GM23338 (cell line): Measurements from ENCODE around the gene ADGRV1. TPM values are rescaled to one million over a fixed set of nuclear protein-coding genes. Genes with fewer than 3 reads are reported as not detected.

Source experiments
- ATAC-seq: fragments of 200-7000 bp; cut with Tn5 transposase; 3 replicates; pipeline ENCODE4 v1.9.1; 2020
- DNase-seq: peaks from one replicate; pipeline ENCODE4 v3.0.0-alpha.2; 2015; ENCODE audit warnings: low spot score
- H2AFZ ChIP-seq: fragments of 200-600 bp; sonication (generic); 2 replicates; pipeline ENCODE4 v1.8.0; 2016; ENCODE audit warnings: antibody characterized with exemption, mild to moderate bottlenecking, moderate library complexity
- H3F3A ChIP-seq: fragments of 200-600 bp; sonication (generic); replicated peaks from 2 replicates; pipeline ENCODE4 v1.8.0; 2017; ENCODE audit warnings: antibody characterized with exemption, mixed run types, low read depth
- H3K27ac ChIP-seq: fragments of 200-600 bp; sonication (generic); 2 replicates; pipeline ENCODE4 v1.6.1; 2016; ENCODE audit warnings: low read depth
- H3K27me3 ChIP-seq: fragments of 200-600 bp; sonication (generic); 2 replicates; pipeline ENCODE4 v1.8.0; 2016; ENCODE audit warnings: mild to moderate bottlenecking, mixed run types, moderate library complexity; ENCODE audit not compliant: insufficient read depth
- H3K36me3 ChIP-seq: fragments of 200-600 bp; sonication (generic); 2 replicates; pipeline ENCODE4 v1.8.0; 2016; ENCODE audit warnings: mild to moderate bottlenecking; ENCODE audit not compliant: insufficient read depth
- H3K4me1 ChIP-seq: fragments of 200-600 bp; sonication (generic); 2 replicates; pipeline ENCODE4 v1.8.0; 2016; ENCODE audit warnings: mild to moderate bottlenecking, moderate library complexity; ENCODE audit not compliant: insufficient read depth
- H3K4me2 ChIP-seq: fragments of 200-600 bp; sonication (generic); 2 replicates; pipeline ENCODE4 v1.7.1; 2017; ENCODE audit warnings: mixed run types
- H3K4me3 ChIP-seq: fragments of 200-600 bp; sonication (generic); 2 replicates; pipeline ENCODE4 v1.6.1; 2016; ENCODE audit warnings: mixed run types
- H3K79me2 ChIP-seq: fragments of 200-600 bp; sonication (generic); replicated peaks from 2 replicates; pipeline ENCODE4 v1.8.0; 2017; ENCODE audit warnings: mild to moderate bottlenecking; ENCODE audit not compliant: insufficient read depth
- H3K9me2 ChIP-seq: fragments of 200-600 bp; sonication (generic); 2 replicates; pipeline ENCODE4 v1.8.0; 2017; ENCODE audit not compliant: insufficient read depth
- H4K20me1 ChIP-seq: fragments of 200-600 bp; sonication (generic); replicated peaks from 2 replicates; pipeline ENCODE4 v1.8.0; 2017; ENCODE audit warnings: mild to moderate bottlenecking; ENCODE audit not compliant: insufficient read depth
- H3K27ac Mint-ChIP-seq: 2 replicates; pipeline ENCODE4 v1.8.0; 2020; ENCODE audit warnings: inconsistent platforms, mild to moderate bottlenecking, moderate library complexity, mixed read lengths
- H3K27me3 Mint-ChIP-seq: 3 replicates; pipeline ENCODE4 v1.8.0; 2022; ENCODE audit warnings: low read depth, mild to moderate bottlenecking, moderate library complexity, mixed read lengths, inconsistent platforms; ENCODE audit not compliant: insufficient read depth, poor library complexity
- H3K36me3 Mint-ChIP-seq: 3 replicates; pipeline ENCODE4 v1.8.0; 2021; ENCODE audit warnings: low read depth, mild to moderate bottlenecking, inconsistent platforms, moderate library complexity, mixed read lengths
- H3K4me1 Mint-ChIP-seq: 3 replicates; pipeline ENCODE4 v1.8.0; 2020; ENCODE audit warnings: mild to moderate bottlenecking, inconsistent platforms, mixed read lengths
- H3K4me3 Mint-ChIP-seq: 3 replicates; pipeline ENCODE4 v1.8.0; 2021; ENCODE audit warnings: moderate library complexity, mild to moderate bottlenecking, inconsistent platforms, mixed read lengths
- H3K9me3 Mint-ChIP-seq: 3 replicates; pipeline ENCODE4 v1.8.0; 2020; ENCODE audit warnings: moderate library complexity, mild to moderate bottlenecking, inconsistent platforms, mixed read lengths
- CREB1 ChIP-seq: fragments of 250-450 bp; sonication (Bioruptor Pico); IDR thresholded peaks from 2 replicates; pipeline ENCODE4 v1.5.0; 2020; ENCODE audit warnings: low read depth, mild to moderate bottlenecking, moderate library complexity
- JUNB ChIP-seq: IDR thresholded peaks from one replicate; pipeline ENCODE4 v1.6.1; 2016; ENCODE audit warnings: antibody characterized with exemption; ENCODE audit not compliant: unreplicated experiment
- POLR2AphosphoS5 ChIP-seq: IDR thresholded peaks from 2 replicates; pipeline ENCODE4 v1.6.1; 2016; ENCODE audit warnings: antibody characterized with exemption, low read depth
- polyA plus RNA-seq: library from polyadenylated mRNA; unstranded; fragments of >200 nt; fragmentation: Nextera tagmentation; extraction: Ambion mirVana; gene quantifications from 2 replicates; pipeline ENCODE4 v1.2.1, GENCODE V29; 2016
- total RNA-seq: library from RNA; depleted of rRNA; stranded (reverse); fragments of >200 nt; shearing (Covaris generic); gene quantifications from 2 replicates; pipeline ENCODE4 v1.2.3, GENCODE V29; 2014
- TF ChIP-seq, protein P1 (sequence below): IDR thresholded peaks from 2 replicates; pipeline ENCODE4 v1.6.1; 2016; ENCODE audit warnings: antibody characterized with exemption
- TF ChIP-seq, protein P2 (sequence below): IDR thresholded peaks from one replicate; pipeline ENCODE4 v1.6.1; 2018; ENCODE audit warnings: antibody characterized with exemption; ENCODE audit not compliant: unreplicated experiment
- TF ChIP-seq, protein P3 (sequence below): fragments of 250-450 bp; sonication (Bioruptor Pico); IDR thresholded peaks from 2 replicates; pipeline ENCODE4 v1.5.0; 2020; ENCODE audit warnings: mild to moderate bottlenecking, moderate library complexity

The ADGRV1 gene
- total and polyA plus RNA-seq, 2 experiments from 2014 or later = 46.1 to 149 TPM

DNA sequence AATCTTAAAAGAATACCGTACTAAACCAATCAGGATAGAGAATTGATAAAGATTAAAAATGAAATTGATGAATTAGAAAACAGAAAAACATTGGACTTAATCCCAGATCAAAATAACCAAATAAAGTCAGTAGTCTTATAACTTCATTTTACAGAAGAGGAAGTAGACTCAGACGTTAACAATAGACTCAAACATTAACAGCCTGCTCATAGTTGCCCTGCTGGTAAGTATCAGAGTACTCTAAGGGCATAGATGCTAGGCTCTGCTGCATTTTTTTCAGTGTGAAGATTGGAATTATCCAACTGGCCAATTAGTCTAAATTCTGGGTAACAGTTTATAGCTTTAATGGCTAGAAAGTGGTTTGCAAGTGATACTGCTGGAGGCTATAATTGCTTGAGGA is 42.9 kb downstream of the ADGRV1 start:
- ATAC-seq (no peak), DNase-seq (no peak)
- Histone ChIP-seq H3K27ac (no peak overlapping the region), H3F3A (peaks cover 8% of the 10 kb centered on the region; the same call in 1 of the 2 replicates), H3K4me3 (no peak overlapping the region), H3K79me2 (peaks cover 69% of the 10 kb centered on the region), H3K27me3 (no peaks in the 10 kb centered on the region), H3K9me2 (no peaks in the 10 kb centered on the region; the same call in 1 of the 2 replicates), H3K36me3 (no peaks in the 10 kb centered on the region), H4K20me1 (peaks cover 10% of the 10 kb centered on the region; the same call in 1 of the 2 replicates), H2AFZ (no peak overlapping the region), H3K4me2 (no peak overlapping the region), H3K4me1 (peaks cover 2% of the 10 kb centered on the region; the same call in 1 of the 2 replicates)
- Mint-ChIP-seq H3K4me1 (peaks cover 14% of the 10 kb centered on the region), H3K27me3 (peaks cover 5% of the 10 kb centered on the region), H3K4me3 (no peak overlapping the region), H3K27ac (no peak overlapping the region), H3K9me3 (peaks cover 6% of the 10 kb centered on the region), H3K36me3 (peaks cover 30% of the 10 kb centered on the region)
- TF ChIP-seq POLR2AphosphoS5 (no peak), JUNB (no peak), CREB1 (CRISPR knock-in tag) (no peak)
- TF ChIP-seq, protein P1, sequence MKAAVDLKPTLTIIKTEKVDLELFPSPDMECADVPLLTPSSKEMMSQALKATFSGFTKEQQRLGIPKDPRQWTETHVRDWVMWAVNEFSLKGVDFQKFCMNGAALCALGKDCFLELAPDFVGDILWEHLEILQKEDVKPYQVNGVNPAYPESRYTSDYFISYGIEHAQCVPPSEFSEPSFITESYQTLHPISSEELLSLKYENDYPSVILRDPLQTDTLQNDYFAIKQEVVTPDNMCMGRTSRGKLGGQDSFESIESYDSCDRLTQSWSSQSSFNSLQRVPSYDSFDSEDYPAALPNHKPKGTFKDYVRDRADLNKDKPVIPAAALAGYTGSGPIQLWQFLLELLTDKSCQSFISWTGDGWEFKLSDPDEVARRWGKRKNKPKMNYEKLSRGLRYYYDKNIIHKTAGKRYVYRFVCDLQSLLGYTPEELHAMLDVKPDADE = no peak
- TF ChIP-seq, protein P2, sequence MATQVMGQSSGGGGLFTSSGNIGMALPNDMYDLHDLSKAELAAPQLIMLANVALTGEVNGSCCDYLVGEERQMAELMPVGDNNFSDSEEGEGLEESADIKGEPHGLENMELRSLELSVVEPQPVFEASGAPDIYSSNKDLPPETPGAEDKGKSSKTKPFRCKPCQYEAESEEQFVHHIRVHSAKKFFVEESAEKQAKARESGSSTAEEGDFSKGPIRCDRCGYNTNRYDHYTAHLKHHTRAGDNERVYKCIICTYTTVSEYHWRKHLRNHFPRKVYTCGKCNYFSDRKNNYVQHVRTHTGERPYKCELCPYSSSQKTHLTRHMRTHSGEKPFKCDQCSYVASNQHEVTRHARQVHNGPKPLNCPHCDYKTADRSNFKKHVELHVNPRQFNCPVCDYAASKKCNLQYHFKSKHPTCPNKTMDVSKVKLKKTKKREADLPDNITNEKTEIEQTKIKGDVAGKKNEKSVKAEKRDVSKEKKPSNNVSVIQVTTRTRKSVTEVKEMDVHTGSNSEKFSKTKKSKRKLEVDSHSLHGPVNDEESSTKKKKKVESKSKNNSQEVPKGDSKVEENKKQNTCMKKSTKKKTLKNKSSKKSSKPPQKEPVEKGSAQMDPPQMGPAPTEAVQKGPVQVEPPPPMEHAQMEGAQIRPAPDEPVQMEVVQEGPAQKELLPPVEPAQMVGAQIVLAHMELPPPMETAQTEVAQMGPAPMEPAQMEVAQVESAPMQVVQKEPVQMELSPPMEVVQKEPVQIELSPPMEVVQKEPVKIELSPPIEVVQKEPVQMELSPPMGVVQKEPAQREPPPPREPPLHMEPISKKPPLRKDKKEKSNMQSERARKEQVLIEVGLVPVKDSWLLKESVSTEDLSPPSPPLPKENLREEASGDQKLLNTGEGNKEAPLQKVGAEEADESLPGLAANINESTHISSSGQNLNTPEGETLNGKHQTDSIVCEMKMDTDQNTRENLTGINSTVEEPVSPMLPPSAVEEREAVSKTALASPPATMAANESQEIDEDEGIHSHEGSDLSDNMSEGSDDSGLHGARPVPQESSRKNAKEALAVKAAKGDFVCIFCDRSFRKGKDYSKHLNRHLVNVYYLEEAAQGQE = no peak
- TF ChIP-seq, protein P3, sequence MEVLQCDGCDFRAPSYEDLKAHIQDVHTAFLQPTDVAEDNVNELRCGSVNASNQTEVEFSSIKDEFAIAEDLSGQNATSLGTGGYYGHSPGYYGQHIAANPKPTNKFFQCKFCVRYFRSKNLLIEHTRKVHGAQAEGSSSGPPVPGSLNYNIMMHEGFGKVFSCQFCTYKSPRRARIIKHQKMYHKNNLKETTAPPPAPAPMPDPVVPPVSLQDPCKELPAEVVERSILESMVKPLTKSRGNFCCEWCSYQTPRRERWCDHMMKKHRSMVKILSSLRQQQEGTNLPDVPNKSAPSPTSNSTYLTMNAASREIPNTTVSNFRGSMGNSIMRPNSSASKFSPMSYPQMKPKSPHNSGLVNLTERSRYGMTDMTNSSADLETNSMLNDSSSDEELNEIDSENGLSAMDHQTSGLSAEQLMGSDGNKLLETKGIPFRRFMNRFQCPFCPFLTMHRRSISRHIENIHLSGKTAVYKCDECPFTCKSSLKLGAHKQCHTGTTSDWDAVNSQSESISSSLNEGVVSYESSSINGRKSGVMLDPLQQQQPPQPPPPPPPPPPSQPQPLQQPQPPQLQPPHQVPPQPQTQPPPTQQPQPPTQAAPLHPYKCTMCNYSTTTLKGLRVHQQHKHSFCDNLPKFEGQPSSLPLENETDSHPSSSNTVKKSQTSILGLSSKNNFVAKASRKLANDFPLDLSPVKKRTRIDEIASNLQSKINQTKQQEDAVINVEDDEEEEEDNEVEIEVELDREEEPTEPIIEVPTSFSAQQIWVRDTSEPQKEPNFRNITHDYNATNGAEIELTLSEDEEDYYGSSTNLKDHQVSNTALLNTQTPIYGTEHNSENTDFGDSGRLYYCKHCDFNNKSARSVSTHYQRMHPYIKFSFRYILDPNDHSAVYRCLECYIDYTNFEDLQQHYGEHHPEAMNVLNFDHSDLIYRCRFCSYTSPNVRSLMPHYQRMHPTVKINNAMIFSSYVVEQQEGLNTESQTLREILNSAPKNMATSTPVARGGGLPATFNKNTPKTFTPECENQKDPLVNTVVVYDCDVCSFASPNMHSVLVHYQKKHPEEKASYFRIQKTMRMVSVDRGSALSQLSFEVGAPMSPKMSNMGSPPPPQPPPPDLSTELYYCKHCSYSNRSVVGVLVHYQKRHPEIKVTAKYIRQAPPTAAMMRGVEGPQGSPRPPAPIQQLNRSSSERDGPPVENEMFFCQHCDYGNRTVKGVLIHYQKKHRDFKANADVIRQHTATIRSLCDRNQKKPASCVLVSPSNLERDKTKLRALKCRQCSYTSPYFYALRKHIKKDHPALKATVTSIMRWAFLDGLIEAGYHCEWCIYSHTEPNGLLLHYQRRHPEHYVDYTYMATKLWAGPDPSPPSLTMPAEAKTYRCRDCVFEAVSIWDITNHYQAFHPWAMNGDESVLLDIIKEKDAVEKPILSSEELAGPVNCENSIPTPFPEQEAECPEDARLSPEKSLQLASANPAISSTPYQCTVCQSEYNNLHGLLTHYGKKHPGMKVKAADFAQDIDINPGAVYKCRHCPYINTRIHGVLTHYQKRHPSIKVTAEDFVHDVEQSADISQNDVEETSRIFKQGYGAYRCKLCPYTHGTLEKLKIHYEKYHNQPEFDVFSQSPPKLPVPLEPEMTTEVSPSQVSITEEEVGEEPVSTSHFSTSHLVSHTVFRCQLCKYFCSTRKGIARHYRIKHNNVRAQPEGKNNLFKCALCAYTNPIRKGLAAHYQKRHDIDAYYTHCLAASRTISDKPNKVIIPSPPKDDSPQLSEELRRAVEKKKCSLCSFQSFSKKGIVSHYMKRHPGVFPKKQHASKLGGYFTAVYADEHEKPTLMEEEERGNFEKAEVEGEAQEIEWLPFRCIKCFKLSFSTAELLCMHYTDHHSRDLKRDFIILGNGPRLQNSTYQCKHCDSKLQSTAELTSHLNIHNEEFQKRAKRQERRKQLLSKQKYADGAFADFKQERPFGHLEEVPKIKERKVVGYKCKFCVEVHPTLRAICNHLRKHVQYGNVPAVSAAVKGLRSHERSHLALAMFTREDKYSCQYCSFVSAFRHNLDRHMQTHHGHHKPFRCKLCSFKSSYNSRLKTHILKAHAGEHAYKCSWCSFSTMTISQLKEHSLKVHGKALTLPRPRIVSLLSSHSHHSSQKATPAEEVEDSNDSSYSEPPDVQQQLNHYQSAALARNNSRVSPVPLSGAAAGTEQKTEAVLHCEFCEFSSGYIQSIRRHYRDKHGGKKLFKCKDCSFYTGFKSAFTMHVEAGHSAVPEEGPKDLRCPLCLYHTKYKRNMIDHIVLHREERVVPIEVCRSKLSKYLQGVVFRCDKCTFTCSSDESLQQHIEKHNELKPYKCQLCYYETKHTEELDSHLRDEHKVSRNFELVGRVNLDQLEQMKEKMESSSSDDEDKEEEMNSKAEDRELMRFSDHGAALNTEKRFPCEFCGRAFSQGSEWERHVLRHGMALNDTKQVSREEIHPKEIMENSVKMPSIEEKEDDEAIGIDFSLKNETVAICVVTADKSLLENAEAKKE (CRISPR knock-in tag) = no peak
